Peyer's patch (tissue), 4 donors: ENCODE data around the gene SH3D21. TPM values are rescaled to one million over a fixed set of nuclear protein-coding genes. Genes with fewer than 3 reads are reported as not detected.

Experiments used
- DNase-seq, 3 donors: peaks; one replicate each; pipeline ENCODE4 v3.0.0-alpha.2; 2017 to 2019
- H3K27ac ChIP-seq, 4 donors: fragments of 200-600 bp; sonication (generic); one replicate each; pipeline ENCODE4 v1.5.1; 2016 to 2019
- H3K27me3 ChIP-seq, 2 donors: fragments of 200-600 bp; sonication (generic); one replicate each; pipeline ENCODE4 v1.5.1; 2019
- H3K36me3 ChIP-seq, 3 donors: fragments of 200-600 bp; sonication (generic); one replicate each; pipeline ENCODE4 v1.5.1; 2016 to 2019
- H3K4me1 ChIP-seq, 4 donors: fragments of 200-600 bp; sonication (generic); one replicate each; pipeline ENCODE4 v1.5.1; 2016 to 2019
- H3K4me3 ChIP-seq, 4 donors: fragments of 200-600 bp; sonication (generic); 1 replicate in 3 of 4; 2 replicates in 1 of 4; pipeline ENCODE4 v1.5.1; 2016 to 2019; ENCODE audit warnings: mild to moderate bottlenecking in 1 of 4
- H3K9me3 ChIP-seq, 4 donors: fragments of 200-600 bp; sonication (generic); one replicate each; pipeline ENCODE4 v1.5.1; 2016 to 2019; ENCODE audit warnings: mild to moderate bottlenecking in 1 of 4
- POLR2A ChIP-seq, 2 donors: fragments of 450-650 bp; IDR thresholded peaks; one replicate each; pipeline ENCODE4 v1.5.1; 2017; ENCODE audit warnings: antibody characterized with exemption in 2 of 2, mild to moderate bottlenecking in 2 of 2, moderate library complexity in 2 of 2
- total RNA-seq, 4 donors: library from RNA; depleted of rRNA; stranded (reverse); fragments of >200 nt; gene quantifications; one replicate each; pipeline ENCODE4 v1.1.0, GENCODE V29; 2016
- TF ChIP-seq, protein P1 (sequence below), 6 experiments: fragments of 450-650 bp in 4 of 6; fragments of 200-600 bp in 2 of 6; sonication (generic) in 1 of 6; IDR thresholded peaks; one replicate each; pipeline ENCODE4 v1.5.1; 2017 to 2019; ENCODE audit warnings: antibody characterized with exemption in 6 of 6, mild to moderate bottlenecking in 3 of 6, moderate library complexity in 1 of 6

SH3D21 gene
- 10 to 100 TPM; 20.6 to 75.9 (median 24.8) TPM for total RNA-seq

DNA sequence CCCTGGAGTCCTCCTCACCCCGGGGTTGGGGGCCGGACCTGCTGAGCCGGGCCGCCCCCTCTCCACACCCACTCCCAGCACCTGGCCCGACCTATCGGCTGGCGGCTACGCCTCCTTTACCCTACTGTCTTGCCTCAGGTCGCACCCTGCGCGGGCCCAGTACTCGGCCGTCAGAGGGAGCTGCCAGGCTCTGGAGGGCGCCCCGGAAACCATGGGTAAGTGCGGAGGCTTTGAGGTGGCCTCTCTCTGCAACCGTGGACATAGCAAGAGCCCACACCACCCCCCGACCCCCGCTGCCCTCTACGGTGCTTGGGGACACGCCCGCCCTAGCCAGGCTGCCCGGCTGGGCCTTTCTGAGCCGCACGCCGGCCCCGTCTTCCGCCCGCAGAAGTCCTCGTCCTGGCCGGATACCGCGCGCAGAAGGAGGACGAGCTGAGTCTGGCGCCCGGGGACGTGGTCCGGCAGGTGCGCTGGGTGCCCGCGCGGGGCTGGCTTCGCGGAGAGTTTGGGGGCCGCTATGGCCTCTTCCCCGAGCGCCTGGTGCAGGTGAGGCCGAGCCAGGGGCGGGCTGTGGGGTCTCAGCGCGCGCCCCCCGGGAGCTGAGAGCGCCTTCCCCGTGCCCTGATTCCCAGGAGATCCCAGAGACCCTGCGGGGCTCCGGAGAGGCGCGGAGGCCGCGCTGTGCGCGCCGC lies at the start of gene SH3D21:
Gene SH3D21, plus strand, starts transcription at position 159 of the 692 bp plus-strand sequence. Its CDS starts 53 bp downstream, at position 212.
- Histone ChIP-seq H3K4me1 (peaks cover 5 to 21% (median 7%) of the 10 kb centered on the region in 4 donors), H3K27ac (peak within 1 kb of the TSS; percentile 85 to 95 (median 90)), H3K4me3 (peak within 1 kb of the TSS; percentile 65 to 84 (median 82)), H3K9me3 (no peaks in the 10 kb centered on the region), H3K36me3 (peaks cover 0 to 29% (median 0%) of the 10 kb centered on the region in 3 donors), H3K27me3 (no peaks in the 10 kb centered on the region)
- DNase-seq, result peak; percentile 48 to 88 (median 87)
- TF ChIP-seq POLR2A (IDR thresholded peaks at IDR 0.05), result peak; percentile 39 to 49
- TF ChIP-seq, protein P1, sequence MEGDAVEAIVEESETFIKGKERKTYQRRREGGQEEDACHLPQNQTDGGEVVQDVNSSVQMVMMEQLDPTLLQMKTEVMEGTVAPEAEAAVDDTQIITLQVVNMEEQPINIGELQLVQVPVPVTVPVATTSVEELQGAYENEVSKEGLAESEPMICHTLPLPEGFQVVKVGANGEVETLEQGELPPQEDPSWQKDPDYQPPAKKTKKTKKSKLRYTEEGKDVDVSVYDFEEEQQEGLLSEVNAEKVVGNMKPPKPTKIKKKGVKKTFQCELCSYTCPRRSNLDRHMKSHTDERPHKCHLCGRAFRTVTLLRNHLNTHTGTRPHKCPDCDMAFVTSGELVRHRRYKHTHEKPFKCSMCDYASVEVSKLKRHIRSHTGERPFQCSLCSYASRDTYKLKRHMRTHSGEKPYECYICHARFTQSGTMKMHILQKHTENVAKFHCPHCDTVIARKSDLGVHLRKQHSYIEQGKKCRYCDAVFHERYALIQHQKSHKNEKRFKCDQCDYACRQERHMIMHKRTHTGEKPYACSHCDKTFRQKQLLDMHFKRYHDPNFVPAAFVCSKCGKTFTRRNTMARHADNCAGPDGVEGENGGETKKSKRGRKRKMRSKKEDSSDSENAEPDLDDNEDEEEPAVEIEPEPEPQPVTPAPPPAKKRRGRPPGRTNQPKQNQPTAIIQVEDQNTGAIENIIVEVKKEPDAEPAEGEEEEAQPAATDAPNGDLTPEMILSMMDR (IDR thresholded peaks at IDR 0.05), result peak in 3 of 6 experiments; percentile 3 to 17 (median 10)

DNA sequence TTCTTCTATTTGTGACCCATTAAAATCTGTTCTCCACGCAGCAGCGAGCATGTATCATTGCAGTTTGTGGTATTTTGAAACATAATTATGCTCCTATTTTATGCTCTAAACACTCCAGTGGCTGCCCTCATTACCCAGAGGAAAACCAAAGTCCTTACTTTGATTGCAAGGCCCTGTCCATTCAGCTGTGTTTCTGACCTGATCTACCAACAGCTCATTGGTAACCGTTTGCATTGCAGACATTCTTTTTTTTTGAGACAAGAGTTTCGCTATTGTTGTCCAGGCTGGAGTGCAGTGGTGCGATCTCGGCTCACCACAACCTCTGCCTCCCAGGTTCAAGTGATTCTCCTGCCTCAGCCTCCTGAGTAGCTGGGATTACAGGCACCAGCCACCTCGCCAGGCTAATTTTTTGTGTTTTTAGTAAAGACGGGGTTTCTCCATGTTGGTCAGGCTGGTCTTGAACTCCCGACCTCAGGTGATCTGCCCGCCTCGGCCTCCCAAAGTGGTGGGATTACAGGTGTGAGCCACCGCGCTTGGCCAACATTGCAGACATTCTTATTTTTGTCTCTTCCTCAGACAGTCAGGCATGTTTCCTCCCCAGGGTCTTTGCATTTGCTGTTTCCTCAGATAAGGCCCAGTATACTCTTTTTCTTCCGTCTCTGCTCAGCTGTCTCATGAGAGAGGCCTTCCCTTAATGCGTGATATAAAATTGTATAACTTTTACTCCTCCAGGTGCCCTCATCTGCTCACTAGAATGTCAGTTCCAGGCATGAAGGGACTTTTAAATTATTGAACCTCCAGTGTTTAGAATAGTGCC lies 49.4 kb upstream of the SH3D21 start:
- H3K4me3 ChIP-seq, result no peak overlapping the region
- no peaks in the 10 kb centered on the region for H3K27me3 ChIP-seq
- TF ChIP-seq, protein P1 (IDR thresholded peaks at IDR 0.05), result no peak
- TF ChIP-seq POLR2A (IDR thresholded peaks at IDR 0.05), result no peak
- peaks cover 0 to 31% (median 0%) of the 10 kb centered on the region in 3 donors for H3K36me3 ChIP-seq
- peaks cover 0 to 17% (median 0%) of the 10 kb centered on the region in 4 donors for H3K4me1 ChIP-seq
- H3K9me3 ChIP-seq, result no peaks in the 10 kb centered on the region
- no peak for DNase-seq
- H3K27ac ChIP-seq, result no peak overlapping the region

DNA sequence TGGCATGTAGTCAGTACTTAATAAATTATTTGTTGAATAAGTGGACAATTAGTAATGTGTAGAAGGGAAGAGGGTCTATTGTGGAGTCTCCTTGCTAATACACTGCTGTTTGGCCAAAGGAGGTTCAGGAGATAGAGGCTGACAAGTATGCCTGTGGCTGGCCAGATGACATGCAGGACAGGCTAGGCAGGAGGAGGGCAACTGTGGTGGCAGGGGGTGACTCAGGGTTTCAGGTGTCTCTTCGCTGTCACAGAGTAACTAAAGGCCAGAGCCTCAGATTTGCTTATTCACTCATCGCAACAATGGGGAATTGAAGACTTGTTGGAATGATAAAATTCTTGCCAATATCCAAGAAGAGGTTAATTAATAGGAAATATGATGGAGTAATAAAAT lies 48.8 kb upstream of the SH3D21 start:
- peak in 1 of 3 donors; percentile 42 for DNase-seq
- Histone ChIP-seq H3K4me1 (peaks cover 0 to 11% (median 0%) of the 10 kb centered on the region in 4 donors), H3K27me3 (no peaks in the 10 kb centered on the region), H3K27ac (no peak overlapping the region), H3K9me3 (no peaks in the 10 kb centered on the region), H3K36me3 (peaks cover 0 to 32% (median 0%) of the 10 kb centered on the region in 3 donors), H3K4me3 (no peak overlapping the region)
- TF ChIP-seq, protein P1 (IDR thresholded peaks at IDR 0.05), result no peak
- no peak for TF ChIP-seq POLR2A (IDR thresholded peaks at IDR 0.05)

DNA sequence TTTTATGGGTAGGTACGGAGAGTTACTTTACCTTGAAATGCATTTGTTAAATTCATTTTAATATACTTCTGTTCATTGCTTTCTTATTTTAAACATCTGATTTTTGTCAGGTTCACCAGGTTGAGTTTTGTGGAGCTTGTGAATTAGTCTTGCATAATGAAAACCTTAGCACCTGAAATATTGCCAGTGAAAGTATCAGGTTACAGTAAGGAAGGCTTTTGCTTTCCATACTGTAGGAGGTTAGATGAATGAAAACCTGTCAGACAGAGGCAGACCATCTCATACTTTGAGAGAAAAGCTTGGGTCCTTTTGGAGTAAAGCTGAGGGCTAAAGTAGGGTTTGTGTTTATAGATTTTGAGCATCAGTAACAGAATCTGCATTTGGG lies 47.2 kb upstream of the SH3D21 start:
- Histone ChIP-seq H3K36me3 (peaks cover 0 to 38% (median 0%) of the 10 kb centered on the region in 3 donors), H3K4me3 (no peak overlapping the region), H3K9me3 (no peaks in the 10 kb centered on the region), H3K4me1 (peaks cover 0 to 11% (median 0%) of the 10 kb centered on the region in 4 donors), H3K27me3 (no peaks in the 10 kb centered on the region), H3K27ac (no peak overlapping the region)
- DNase-seq, result no peak
- TF ChIP-seq, protein P1 (IDR thresholded peaks at IDR 0.05), result no peak
- TF ChIP-seq POLR2A (IDR thresholded peaks at IDR 0.05), result no peak

DNA sequence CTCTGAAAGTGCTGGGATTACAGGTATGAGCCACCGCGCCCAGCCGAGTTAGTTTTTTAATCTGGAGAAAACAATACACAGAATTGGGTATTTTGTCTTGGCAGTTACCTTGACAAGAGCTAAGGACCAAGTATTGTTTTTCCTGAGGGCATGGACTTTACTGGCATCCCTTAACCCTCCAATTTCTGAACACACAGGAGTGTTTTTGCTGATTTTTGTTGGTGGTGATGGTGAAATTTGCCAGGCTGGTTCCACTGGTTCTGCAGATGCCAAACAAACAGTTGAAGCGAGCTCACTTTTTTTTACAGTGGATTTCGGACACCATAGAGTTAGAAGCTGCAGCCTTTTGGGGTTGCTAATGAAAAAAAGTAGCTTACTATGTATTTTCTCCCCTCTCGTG lies 37.2 kb upstream of the SH3D21 start:
- H3K4me1 ChIP-seq, result no peaks in the 10 kb centered on the region
- no peak for DNase-seq
- TF ChIP-seq, protein P1 (IDR thresholded peaks at IDR 0.05), result no peak
- no peak for TF ChIP-seq POLR2A (IDR thresholded peaks at IDR 0.05)
- no peaks in the 10 kb centered on the region for H3K27me3 ChIP-seq
- no peak overlapping the region for H3K4me3 ChIP-seq
- no peak overlapping the region for H3K27ac ChIP-seq
- no peaks in the 10 kb centered on the region for H3K9me3 ChIP-seq
- peaks cover 0 to 26% (median 0%) of the 10 kb centered on the region in 3 donors for H3K36me3 ChIP-seq
